Left lung (tissue), 10 donors: ENCODE measurements around the gene AMACR. TPM values are rescaled to one million over a fixed set of nuclear protein-coding genes. Genes with fewer than 3 reads are reported as not detected.

Experiments used
- ATAC-seq: fragments of 200-7000 bp; cut with Tn5 transposase; one replicate; pipeline ENCODE4 v1.9.1; 2020; ENCODE audit warnings: moderate library complexity
- DNase-seq, 4 donors: peaks; one replicate each; pipeline ENCODE4 v3.0.0-alpha.2; 2013 to 2020
- H3K27ac ChIP-seq, 2 donors: fragments of 200-600 bp; sonication (generic) in 1 of 2; one replicate each; pipeline versions ENCODE4 v1.5.0 to v1.8.0; 2020 to 2021
- H3K27me3 ChIP-seq, 2 donors: fragments of 200-600 bp; sonication (generic) in 1 of 2; one replicate each; pipeline versions ENCODE4 v1.5.0 to v1.8.0; 2020 to 2021
- H3K36me3 ChIP-seq, 2 donors: fragments of 200-600 bp; sonication (generic) in 1 of 2; one replicate each; pipeline versions ENCODE4 v1.5.0 to v1.8.0; 2020 to 2021
- H3K4me1 ChIP-seq, 2 donors: fragments of 200-600 bp; one replicate each; pipeline ENCODE4 v1.8.0; 2021
- H3K4me3 ChIP-seq, 2 donors: fragments of 200-600 bp; sonication (generic) in 1 of 2; one replicate each; pipeline versions ENCODE4 v1.5.0 to v1.8.0; 2020 to 2021; ENCODE audit warnings: mild to moderate bottlenecking in 1 of 2
- H3K9me3 ChIP-seq, 2 donors: fragments of 200-600 bp; sonication (generic) in 1 of 2; one replicate each; pipeline versions ENCODE4 v1.5.0 to v1.8.0; 2020 to 2021
- intact Hi-C, 2 donors: fragments of 100-400 bp; cut with DNase I; formaldehyde crosslinking; loops; one replicate each; pipeline versions ENCODE4 v1.11.2 to v1.14.2; 2022
- polyA plus RNA-seq, 6 donors: library from polyadenylated mRNA; unstranded; fragments of 120-200 nt; gene quantifications; one replicate each; pipeline ENCODE4 v1.2.1, GENCODE V29; 2013; ENCODE audit not compliant: insufficient read length in 6 of 6
- total RNA-seq, 2 donors: library from RNA; stranded (reverse); fragmentation: NEBNext Ultra II Directional; extraction: Animal tissue kit (Norgen Biotek cat#: 25700); gene quantifications; one replicate each; pipeline ENCODE4 v1.2.1, GENCODE V29; 2021
- TF ChIP-seq, protein P1 (sequence below), 2 donors: fragments of 200-600 bp; sonication (generic) in 1 of 2; IDR thresholded peaks; one replicate each; pipeline versions ENCODE4 v1.5.0 to v1.8.0; 2021; ENCODE audit warnings: antibody characterized with exemption in 2 of 2
- donor health status: DM: no; HTN: yes; CAD: no.
- donor health status: DM: no; HTN: no; CAD: no.

The AMACR gene
- total and polyA plus RNA-seq, 8 donors, result 9.5 to 24.3 (median 13.1) TPM

DNA sequence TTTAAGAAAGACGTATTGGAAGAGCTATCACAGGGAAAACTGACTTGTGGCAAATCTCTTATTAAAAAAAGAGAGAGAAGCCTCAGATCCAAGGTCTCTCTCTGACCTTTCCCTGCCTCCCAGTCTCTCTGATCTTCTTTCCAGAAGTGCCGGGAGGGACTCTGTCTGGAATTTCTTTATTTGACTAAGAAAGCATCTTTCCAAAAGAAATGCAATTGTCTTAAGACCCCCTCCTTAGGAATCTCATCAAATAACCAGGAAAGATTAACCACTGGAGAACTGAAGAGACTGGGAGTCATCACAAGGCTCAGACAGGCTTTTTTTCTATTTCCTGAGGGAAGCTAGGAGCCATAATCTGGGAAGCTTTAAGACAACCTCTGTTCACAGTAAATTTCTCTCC lies 30.5 kb upstream of the AMACR start:
- H3K36me3 ChIP-seq, result peaks cover 0 to 7% of the 10 kb centered on the region in 2 donors
- no peak for DNase-seq
- intact Hi-C loops, result no loop called here
- H3K4me3 ChIP-seq, result no peak overlapping the region
- TF ChIP-seq, protein P1, sequence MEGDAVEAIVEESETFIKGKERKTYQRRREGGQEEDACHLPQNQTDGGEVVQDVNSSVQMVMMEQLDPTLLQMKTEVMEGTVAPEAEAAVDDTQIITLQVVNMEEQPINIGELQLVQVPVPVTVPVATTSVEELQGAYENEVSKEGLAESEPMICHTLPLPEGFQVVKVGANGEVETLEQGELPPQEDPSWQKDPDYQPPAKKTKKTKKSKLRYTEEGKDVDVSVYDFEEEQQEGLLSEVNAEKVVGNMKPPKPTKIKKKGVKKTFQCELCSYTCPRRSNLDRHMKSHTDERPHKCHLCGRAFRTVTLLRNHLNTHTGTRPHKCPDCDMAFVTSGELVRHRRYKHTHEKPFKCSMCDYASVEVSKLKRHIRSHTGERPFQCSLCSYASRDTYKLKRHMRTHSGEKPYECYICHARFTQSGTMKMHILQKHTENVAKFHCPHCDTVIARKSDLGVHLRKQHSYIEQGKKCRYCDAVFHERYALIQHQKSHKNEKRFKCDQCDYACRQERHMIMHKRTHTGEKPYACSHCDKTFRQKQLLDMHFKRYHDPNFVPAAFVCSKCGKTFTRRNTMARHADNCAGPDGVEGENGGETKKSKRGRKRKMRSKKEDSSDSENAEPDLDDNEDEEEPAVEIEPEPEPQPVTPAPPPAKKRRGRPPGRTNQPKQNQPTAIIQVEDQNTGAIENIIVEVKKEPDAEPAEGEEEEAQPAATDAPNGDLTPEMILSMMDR (IDR thresholded peaks at IDR 0.05), result no peak
- H3K27ac ChIP-seq, result no peak overlapping the region
- H3K4me1 ChIP-seq, result peaks cover 7 to 35% of the 10 kb centered on the region in 2 donors
- H3K9me3 ChIP-seq, result no peaks in the 10 kb centered on the region
- ATAC-seq, result no peak
- H3K27me3 ChIP-seq, result no peaks in the 10 kb centered on the region

DNA sequence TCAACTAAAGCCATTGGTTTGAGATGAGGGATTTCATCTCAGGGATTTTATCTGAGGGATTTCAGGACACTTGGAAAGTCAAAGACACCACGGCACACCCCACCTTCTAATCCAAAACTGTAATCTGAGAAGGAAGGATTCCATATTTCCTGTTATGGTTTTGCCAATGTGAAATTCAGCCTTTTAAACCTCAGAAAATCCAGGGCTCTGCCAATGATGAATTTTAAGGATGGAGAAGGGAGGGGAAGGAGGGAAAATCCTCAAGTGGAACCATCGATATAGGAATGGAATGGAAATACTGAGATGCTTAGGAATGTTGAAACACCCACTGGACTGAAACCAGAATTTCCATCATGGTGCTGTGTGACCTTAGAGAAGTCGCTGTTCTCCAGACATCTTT lies 29.9 kb upstream of the AMACR start:
- no peaks in the 10 kb centered on the region for H3K9me3 ChIP-seq
- TF ChIP-seq, protein P1 (IDR thresholded peaks at IDR 0.05), result no peak
- H3K36me3 ChIP-seq, result peaks cover 0 to 7% of the 10 kb centered on the region in 2 donors
- H3K4me3 ChIP-seq, result no peak overlapping the region
- H3K4me1 ChIP-seq, result peaks cover under 1 to 29% of the 10 kb centered on the region in 2 donors
- intact Hi-C loops, result no loop called here
- peak overlapping the region in 1 of 2 donors; percentile 15 for H3K27ac ChIP-seq
- ATAC-seq (no peak), DNase-seq (no peak)
- H3K27me3 ChIP-seq, result no peaks in the 10 kb centered on the region

DNA sequence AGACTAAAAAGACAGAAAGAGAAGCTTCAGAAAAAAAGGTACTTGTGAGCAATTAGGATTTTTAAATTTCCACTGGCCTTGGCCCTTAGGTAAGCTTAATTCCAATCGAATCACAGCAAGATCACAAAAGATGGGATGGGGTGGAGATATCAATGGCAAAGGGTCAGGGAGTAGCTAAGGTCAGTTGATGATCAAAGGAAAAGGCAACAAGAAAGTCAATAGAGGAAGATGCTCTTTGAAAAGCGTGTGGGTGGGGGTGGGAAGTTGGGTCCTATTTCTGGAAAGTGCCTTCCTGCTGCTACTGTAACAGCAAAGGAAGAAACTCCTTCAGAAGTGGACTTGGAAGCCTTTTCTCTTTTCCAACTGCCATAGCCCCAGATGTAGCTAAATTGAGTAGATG lies 27.9 kb upstream of the AMACR start:
- H3K27me3 ChIP-seq, result no peaks in the 10 kb centered on the region
- H3K36me3 ChIP-seq, result peaks cover 0 to 7% of the 10 kb centered on the region in 2 donors
- TF ChIP-seq, protein P1 (IDR thresholded peaks at IDR 0.05), result no peak
- no peak for DNase-seq
- peaks cover 0 to 11% of the 10 kb centered on the region in 2 donors for H3K4me1 ChIP-seq
- H3K9me3 ChIP-seq, result no peaks in the 10 kb centered on the region
- intact Hi-C loops, result no loop called here
- H3K27ac ChIP-seq, result no peak overlapping the region
- no peak for ATAC-seq
- no peak overlapping the region for H3K4me3 ChIP-seq

DNA sequence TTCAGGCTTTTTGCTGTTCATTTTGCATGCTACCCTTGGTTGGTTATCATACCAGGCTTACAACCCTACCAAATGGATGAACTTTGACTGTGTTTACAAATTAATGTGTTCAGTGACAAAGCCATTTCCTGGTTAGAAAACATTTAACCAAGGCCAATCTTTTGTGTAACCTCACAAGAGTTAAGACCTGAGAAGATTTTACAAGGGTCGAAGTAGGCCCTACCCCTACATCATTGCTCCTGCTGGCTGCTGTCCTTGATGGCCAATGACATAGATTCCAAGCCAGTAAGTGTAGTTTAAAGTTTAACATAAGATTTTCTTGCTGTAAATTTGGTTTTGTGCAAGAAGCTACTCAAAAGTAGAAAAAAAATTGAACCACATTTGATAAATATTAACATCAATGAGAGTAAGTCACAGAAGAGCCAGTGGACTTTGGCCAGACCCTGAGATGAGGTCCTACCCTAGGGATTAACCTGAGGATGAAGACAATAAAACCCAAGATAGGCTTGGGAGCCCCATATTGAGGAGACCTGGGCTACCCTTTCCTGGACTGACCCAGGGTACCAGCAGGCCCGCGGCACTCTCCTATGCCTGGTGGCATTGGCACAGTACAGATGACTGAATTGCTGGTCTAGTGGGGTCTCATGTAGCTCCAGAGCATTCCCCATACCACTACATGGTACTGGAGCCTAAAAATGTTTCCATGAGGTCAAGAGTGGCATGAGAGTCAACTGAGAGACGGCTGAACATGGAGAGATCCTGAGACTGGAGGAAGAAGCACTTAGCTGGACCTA lies 26.9 kb upstream of the AMACR start:
- intact Hi-C loops, result no loop called here
- peaks cover 0 to 7% of the 10 kb centered on the region in 2 donors for H3K36me3 ChIP-seq
- H3K4me3 ChIP-seq, result no peak overlapping the region
- H3K27ac ChIP-seq, result no peak overlapping the region
- H3K27me3 ChIP-seq, result no peaks in the 10 kb centered on the region
- DNase-seq (no peak), ATAC-seq (no peak)
- no peaks in the 10 kb centered on the region for H3K9me3 ChIP-seq
- H3K4me1 ChIP-seq, result peaks cover 0 to under 1% of the 10 kb centered on the region in 2 donors
- TF ChIP-seq, protein P1 (IDR thresholded peaks at IDR 0.05), result no peak

DNA sequence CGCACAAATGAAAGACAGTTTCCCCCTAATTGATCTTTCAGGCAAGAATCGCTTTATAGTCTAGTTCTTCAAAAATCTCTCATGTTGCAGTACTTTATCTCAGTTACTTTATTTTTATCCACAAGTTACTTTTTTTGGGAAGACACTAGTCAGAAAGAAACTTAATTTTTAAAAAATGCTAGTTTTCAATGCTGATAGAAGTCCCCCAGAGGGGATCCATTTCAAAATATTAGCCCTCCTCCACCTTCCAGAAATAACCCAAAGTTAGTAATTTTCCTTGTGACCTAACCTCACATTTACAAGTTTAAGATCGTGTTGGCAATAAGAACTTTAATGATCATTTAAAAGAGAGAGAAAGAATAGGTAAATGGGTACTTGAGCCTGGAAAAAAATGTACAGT lies 24.1 kb upstream of the AMACR start:
- no peaks in the 10 kb centered on the region for H3K4me1 ChIP-seq
- no peak overlapping the region for H3K4me3 ChIP-seq
- intact Hi-C loops, result no loop called here
- no peaks in the 10 kb centered on the region for H3K27me3 ChIP-seq
- H3K9me3 ChIP-seq, result no peaks in the 10 kb centered on the region
- peaks cover 0 to 7% of the 10 kb centered on the region in 2 donors for H3K36me3 ChIP-seq
- no peak for DNase-seq
- no peak overlapping the region for H3K27ac ChIP-seq
- TF ChIP-seq, protein P1 (IDR thresholded peaks at IDR 0.05), result no peak
- no peak for ATAC-seq
